HG02970 (cell line): Measurements from ENCODE around the gene RIN2.
"Not testable (repeated sequence)": the region's sequence is repeated elsewhere in the genome, so short reads cannot be mapped to it uniquely, and the experiment has no call there.

Experiments
- ATAC-seq: cut with Tn5 transposase; IDR thresholded peaks from one replicate; pipeline ENCODE4 v1.9.1; 2021; ENCODE audit warnings: mild to moderate bottlenecking, moderate library complexity, moderate number of reproducible peaks; ENCODE audit not compliant: unreplicated experiment, low FRiP score

The RIN2 gene

DNA sequence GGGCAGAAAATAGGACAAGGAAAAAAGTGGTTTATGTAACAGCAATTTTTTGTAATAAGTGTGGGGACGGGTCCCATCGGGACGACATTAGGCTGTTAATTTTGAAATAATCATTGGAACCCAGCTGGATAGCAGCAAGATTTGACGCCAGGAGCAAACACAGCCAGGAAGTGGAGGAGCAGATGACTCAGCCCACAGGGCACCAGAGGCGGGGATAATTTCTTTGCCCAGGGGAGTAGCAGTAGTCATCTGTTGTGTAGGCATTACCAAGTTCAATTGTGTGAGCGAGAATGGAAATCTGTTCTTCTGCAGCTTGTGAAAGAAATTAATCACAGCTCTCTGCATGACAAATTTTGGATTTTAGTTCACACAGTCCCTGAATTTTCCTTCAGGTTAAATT lies 22.6 kb upstream of the RIN2 start:
- ATAC-seq: no peak

GRCh38 chr20:19737025-19737424 lies 21.0 kb upstream of the RIN2 start:
- ATAC-seq: no peak

GRCh38 chr20:19738951-19739350 lies 19.1 kb upstream of the RIN2 start:
- no peak for ATAC-seq

- no peak for ATAC-seq
Observed at GRCh38 chr20:19739351-19739750, 18.7 kb upstream of the RIN2 start.

DNA sequence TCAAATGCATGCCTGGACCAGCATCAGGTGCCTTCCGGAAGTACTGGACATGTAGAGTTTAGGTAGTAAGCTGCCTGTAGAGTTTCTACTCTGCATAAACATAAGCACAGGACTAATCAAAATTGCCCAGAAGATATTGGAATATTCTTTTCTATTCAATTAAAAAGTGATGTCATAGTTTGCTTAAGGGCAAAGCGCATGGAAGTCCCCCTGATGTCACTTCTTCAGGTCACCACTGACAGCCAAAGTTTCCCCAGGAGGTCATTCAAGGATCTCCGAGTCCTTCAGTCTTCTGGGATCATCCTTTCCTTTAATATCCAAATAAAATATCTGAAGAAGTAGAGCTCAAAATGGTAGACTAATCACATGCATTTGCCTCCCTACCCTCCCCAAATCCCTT lies 17.5 kb upstream of the RIN2 start:
- ATAC-seq: no peak

GRCh38 chr20:19741924-19742323 lies 16.1 kb upstream of the RIN2 start:
- ATAC-seq: no peak

DNA sequence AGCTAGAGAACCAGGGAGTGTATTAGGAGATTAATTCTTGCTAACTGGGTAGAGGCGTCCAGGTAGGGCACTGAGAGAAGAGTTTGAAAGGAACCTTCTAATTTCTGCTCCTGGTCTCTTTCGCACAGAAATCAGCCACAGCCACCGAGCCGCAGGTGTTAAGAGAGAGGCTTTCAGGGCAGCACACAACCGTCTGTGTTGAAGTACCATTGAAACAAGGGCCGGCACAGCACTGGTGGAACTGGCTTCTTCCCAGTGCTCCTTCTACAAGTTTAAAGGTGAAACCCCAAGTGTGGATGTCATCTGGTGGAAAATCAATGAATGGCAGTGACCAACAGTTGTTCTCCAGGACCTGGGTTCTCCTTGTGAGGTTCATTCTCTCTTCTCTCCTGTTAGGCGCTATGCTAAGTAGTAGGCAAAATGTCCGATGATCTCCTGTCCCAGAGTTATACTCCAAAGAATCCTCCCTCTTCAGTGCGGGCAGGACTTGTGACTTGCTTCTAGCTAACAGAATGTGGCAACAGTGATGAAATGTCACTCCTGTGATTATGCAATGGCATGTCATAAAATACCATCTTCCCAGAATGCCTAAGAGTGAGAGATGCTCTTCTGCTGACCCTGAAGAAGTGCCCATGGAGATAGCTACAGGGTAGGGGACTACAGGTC lies 15.0 kb upstream of the RIN2 start:
- ATAC-seq: no peak

DNA sequence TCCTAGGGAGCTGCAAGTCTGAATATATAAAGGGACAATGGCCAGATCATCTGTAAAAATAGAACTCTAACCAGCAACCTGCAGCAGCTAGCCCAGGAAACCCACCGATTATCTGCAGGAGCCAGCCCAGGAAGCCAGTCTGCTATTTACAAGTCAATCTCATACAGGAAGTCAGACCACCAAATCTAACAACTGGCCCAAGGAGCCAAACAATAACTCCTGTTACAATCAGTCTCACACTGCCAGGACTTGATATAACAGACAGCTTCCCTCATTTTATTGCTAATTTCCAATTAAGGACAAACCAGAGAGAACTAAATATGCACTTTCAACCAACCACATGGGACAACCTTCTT lies 14.4 kb upstream of the RIN2 start:
- ATAC-seq: no peak

DNA sequence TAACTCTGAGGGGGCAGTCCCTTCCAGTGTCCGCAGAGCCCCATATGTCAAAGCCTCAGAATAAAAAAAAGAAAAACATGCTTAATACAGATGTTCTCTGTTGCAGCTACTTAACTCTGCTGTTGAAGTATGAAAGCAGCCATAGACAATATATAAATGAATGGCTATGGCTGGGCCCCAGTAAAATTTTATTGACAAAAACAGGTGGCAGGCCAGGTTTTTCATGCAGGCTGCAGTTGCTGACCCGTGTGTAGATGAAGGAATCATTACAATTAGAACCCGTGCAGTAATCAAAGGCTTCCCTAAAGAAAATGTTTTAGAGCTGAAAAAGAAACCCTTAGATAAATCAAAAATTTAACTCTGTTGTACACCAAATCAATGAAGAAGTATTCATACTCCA lies 13.0 kb upstream of the RIN2 start:
- no peak for ATAC-seq

DNA sequence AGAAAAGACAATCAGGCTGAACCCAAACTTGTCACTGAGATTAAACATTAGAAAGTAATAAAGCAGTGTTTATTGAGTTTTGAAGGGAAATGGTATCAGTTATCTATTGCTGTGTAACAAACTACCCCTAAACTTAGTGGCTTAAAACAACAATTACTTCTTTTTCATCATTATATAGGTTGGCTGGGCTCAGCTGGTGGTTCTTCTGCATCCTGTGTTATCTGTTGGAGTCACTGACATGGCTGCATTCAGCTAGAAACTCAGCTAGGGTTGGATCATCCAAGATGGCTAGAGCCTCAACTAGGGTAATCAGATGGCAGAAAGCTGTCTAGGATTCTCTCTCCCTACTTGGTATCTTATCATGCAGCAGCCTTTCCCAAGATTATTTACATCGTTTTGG lies 12.5 kb upstream of the RIN2 start:
- no peak for ATAC-seq

DNA sequence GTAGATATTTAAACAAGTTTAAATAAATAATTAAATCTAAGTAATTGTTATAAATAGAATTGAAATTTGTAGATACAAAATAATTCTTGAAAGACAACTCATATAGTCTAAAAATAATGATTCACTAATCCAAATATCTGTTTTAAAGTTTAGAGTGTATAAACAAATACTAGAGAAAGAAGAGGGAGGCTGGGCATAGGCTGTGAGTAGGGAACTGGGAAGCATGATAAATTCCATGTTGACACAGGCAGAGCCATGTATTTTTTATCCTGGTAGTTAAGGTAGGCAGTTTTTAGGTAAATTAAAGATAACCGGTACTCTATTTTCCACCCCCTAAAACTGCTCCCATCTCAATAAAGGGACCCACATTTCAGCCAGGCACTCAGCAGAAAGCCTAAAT lies 11.7 kb upstream of the RIN2 start:
- ATAC-seq: no peak

GRCh38 chr20:19747903-19748302 lies 10.2 kb upstream of the RIN2 start:
- no peak for ATAC-seq

GRCh38 chr20:19748681-19749080 lies 9.4 kb upstream of the RIN2 start:
- ATAC-seq: no peak

GRCh38 chr20:19749618-19750071 lies 8.4 kb upstream of the RIN2 start:
- ATAC-seq: no peak

DNA sequence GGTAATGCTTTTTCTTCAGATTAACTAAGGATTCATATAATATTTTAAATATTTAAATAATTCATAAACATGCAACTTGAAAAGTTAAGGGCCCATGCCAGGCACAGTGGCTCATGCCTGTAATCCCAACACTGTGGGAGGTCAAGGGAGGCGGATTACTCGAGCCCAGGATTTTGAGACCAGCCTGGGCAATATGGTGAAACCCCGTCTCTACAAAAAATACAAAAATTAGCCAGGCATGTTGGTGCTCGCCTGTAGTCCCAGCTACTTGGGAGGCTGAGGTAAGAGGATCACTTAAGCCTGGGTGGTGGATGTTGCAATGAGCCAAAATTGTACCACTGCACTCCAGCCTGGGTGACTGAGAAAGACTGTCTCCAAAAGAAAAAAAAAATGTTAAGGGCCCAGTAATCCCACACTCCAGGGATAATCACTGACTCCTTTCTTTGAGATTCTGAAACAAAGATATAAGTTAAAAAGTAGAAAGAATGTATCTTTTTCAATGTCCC lies 7.9 kb upstream of the RIN2 start:
- no peak for ATAC-seq

- no peak for ATAC-seq
Observed at GRCh38 chr20:19750907-19751636, 7.0 kb upstream of the RIN2 start.

DNA sequence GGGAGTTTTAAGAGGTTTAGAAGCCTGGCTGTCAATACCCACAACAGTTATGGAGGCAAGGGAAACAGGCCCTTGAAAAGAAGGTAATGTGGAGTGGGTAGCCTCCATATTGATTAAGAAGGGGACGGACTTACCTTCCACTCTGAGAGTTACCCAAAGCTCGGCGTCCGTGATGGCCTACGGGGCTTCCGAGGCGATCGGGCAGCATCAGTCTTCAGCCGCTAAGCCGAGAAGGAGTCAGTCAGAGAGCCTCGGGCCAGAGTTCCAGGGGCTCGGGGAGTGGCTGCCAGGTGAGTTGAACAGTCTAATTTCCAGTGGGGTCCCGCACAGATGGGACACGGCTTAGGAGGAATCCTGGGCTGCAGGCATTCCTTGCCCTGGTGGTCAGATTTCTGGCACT lies 3.9 kb upstream of the RIN2 start:
- not testable (repeated sequence) for ATAC-seq

- no peak for ATAC-seq
Observed at GRCh38 chr20:19756761-19757486, 1.1 kb upstream of the RIN2 start.

DNA sequence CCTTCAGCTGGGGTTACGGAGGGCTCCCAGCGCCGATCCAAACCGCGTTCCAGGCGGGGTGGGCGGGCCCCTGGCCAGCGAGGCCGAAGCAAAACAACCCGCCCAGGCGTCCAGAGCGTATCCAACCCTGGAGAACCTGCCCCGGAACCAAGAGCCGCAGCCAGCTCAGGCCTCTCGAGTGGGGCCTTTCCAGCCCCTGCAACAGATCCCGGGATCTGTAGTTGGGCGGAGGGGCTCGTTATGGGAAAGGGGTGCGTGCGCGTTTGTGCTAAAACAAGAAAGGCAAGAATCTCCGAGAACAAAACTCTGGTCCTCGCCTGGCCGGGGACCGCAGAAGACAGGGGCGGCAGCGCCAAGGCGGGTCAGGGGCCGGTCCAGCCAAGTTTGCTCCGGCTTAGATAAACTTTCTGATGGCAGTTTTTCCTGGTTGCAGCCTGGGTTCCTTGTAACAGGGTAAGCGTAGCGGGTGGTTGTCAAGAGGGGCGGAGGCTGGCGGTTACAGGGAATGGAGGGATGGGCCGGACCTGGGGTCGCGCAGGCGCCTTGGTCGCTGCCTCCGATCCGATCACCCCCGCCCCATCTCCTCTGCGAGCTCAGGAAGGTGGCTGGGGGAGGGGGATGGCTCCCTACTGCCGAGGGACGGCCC lies 448 bp upstream of the RIN2 start:
- ATAC-seq: no peak

DNA sequence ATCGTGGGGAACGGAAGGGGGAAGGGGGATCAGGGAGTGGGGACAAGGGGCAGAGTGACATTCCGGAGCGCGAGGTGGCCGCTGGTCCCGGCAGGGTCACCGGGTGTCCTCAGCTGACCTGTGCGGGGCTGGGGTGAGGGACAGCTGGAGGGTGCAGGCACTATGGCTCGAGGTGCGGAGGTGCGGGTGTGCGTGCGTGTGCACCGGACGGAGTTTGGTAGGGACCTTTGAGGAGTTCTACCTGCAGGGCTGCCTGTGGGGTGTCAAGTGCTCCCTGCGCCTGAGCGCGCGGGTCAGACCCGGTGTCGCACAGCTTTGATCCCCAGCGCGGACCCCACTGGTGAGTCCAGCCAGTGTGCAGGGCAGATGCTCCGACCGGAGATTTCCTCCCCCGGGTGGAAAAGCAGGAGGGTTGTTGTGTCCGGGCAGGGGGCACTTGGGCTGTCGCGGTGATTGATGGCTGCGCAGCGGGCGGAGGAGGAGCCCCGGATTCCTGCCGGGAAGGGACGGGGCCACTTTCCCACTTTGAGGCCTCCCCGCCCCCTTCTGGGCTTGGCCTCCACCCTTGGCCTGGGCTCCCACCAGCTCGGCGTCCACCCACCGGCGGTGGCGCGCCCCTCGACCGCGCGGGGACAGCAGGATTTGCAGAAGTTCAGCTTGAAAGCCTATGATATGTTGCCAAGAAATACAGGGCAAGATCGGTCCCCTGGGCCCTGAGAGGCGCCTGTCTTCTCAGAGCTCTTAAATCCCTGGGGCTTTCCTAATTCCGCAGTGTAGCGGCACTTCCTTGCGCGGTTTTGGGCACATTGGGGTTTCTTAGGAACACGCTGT lies 658 bp downstream of the RIN2 start:
- no peak for ATAC-seq
